Measurements from ENCODE around the gene DNASE2.
"Not testable (repeated sequence)": the region's sequence is repeated elsewhere in the genome, so short reads cannot be mapped to it uniquely, and the experiment has no call there.

The DNASE2 gene

GRCh38 chr19:12858041-12858928 is 23.0 kb downstream of the DNASE2 start:
- TF ChIP-seq CTCF (IDR thresholded peaks at IDR 0.05; ENCODE audit: control extremely low read depth, extremely low read depth, low read depth, missing control alignments), result no peak
- no peak for DNase-seq (ENCODE audit: extremely low spot score)
- ChIA-PET POLR2A (interaction anchor here (0.6 kb wide), 1 partner anchor 93 kb away, joined by 3 read pairs; no protein-coding TSS in a partner anchor), CTCF (interaction anchor here (0.9 to 3.2 kb wide), 5 partner anchors 10 to 107 kb away, joined by 3 to 15 read pairs (median 4); no protein-coding TSS in a partner anchor)

GRCh38 chr19:12856653-12857052 is 24.6 kb downstream of the DNASE2 start:
- POLR2A ChIA-PET, result no interaction called here
- no peak for TF ChIP-seq CTCF (IDR thresholded peaks at IDR 0.05; ENCODE audit: control extremely low read depth, extremely low read depth, low read depth, missing control alignments)
- CTCF ChIA-PET, result interaction anchor here (3.2 kb wide), 1 partner anchor 9 kb away, joined by 15 read pairs; no protein-coding TSS in a partner anchor

GRCh38 chr19:12847159-12848139 is 33.8 kb downstream of the DNASE2 start:
- peak; percentile 93 for DNase-seq (ENCODE audit: extremely low spot score)
- ChIA-PET CTCF (interaction anchor here (0.6 to 11.3 kb wide), 57 partner anchors 10 to 286 kb away, joined by 3 to 369 read pairs (median 5); partner anchors contain the start of genes DHPS, DNASE2, GCDH and HOOK2), POLR2A (interaction anchor here (0.8 to 1.0 kb wide), 2 partner anchors 56 kb away, joined by 3 to 4 read pairs; partner anchors contain the start of gene JUNB)
- TF ChIP-seq CTCF (IDR thresholded peaks at IDR 0.05; ENCODE audit: control extremely low read depth, extremely low read depth, low read depth, missing control alignments), result peak; percentile 99

More at GRCh38 chr19:12856653-12857052, 24.6 kb downstream of the DNASE2 start:
- no peak for DNase-seq (ENCODE audit: extremely low spot score)

- POLR2A ChIA-PET, result interaction anchor here (0.8 kb wide), 1 partner anchor 55 kb away, joined by 4 read pairs; the partner anchor contains the start of gene JUNB
- CTCF ChIA-PET, result interaction anchor here (0.7 to 11.3 kb wide), 30 partner anchors 10 to 285 kb away, joined by 3 to 369 read pairs (median 12); partner anchors contain the start of genes DNASE2, GCDH, HOOK2 and KLF1
- not testable (repeated sequence) for DNase-seq (ENCODE audit: extremely low spot score)
Observed at GRCh38 chr19:12846613-12847012, 34.6 kb downstream of the DNASE2 start.

GRCh38 chr19:12843999-12844732 is 37.1 kb downstream of the DNASE2 start:
- ChIA-PET POLR2A (no interaction called here), CTCF (interaction anchor here (11.3 kb wide), 1 partner anchor 84 kb away, joined by 369 read pairs; no protein-coding TSS in a partner anchor)
- DNase-seq (ENCODE audit: extremely low spot score), result no peak
- no peak for TF ChIP-seq CTCF (IDR thresholded peaks at IDR 0.05; ENCODE audit: control extremely low read depth, extremely low read depth, low read depth, missing control alignments)

- no peak for TF ChIP-seq CTCF (IDR thresholded peaks at IDR 0.05; ENCODE audit: control extremely low read depth, extremely low read depth, low read depth, missing control alignments)
- POLR2A ChIA-PET, result no interaction called here
- no peak for DNase-seq (ENCODE audit: extremely low spot score)
- CTCF ChIA-PET, result interaction anchor here (11.3 kb wide), 1 partner anchor 83 kb away, joined by 369 read pairs; no protein-coding TSS in a partner anchor
Observed at GRCh38 chr19:12843328-12843727, 37.9 kb downstream of the DNASE2 start.

All from GM10248 (cell line).